ENCODE measurements around the gene TNN.

DNA sequence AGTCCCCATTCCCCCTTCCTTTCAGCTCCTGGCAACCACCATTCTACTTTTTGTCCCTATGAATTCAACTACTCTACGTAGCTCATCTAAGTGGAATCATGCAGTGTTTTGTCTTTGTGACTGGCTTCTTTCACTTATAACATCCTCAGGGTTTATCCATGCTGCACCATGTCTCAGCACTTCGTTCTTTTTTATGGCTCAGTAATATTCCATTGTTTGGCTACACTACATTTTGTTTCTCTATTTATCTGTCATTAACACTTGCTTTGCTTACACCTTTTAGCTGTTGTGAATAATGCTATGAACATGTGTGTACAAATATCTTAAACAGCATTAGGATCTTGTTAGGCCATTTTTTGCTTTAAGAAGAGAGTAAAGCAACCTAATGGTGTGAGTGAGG lies 42.9 kb upstream of the TNN start:
- TF ChIP-seq GATA2 (IDR thresholded peaks at IDR 0.05; ENCODE audit: low read depth, low read length) (no peak), GATA3 (IDR thresholded peaks at IDR 0.05; ENCODE audit: low read depth, low read length) (no peak)
